Kidney (tissue), 14 donors: ENCODE measurements around the gene KANSL2. TPM values are rescaled to one million over a fixed set of nuclear protein-coding genes. Genes with fewer than 3 reads are reported as not detected.

Experiments used
- DNase-seq, 5 donors: peaks; one replicate each; pipeline ENCODE4 v3.0.0-alpha.2; 2013 to 2020
- FAIRE-seq: peaks from 2 replicates; lab custom pipeline; 2012; peaks lifted over from hg19 to GRCh38; lab: Jason Lieb, UNC
- H3K27ac ChIP-seq, 2 donors: one replicate each; pipeline ENCODE4 v1.7.0; 2013; ENCODE audit warnings: low read depth in 2 of 2, low read length in 2 of 2, inconsistent platforms in 1 of 2
- H3K27me3 ChIP-seq: one replicate; pipeline ENCODE4 v1.7.1; 2013; ENCODE audit warnings: low read length, inconsistent platforms; ENCODE audit not compliant: control insufficient read depth, insufficient read depth
- H3K36me3 ChIP-seq, 3 donors: one replicate each; pipeline versions ENCODE4 v1.7.0 to v1.7.1; 2013; ENCODE audit warnings: low read length in 3 of 3, control low read depth in 1 of 3, inconsistent platforms in 1 of 3; ENCODE audit not compliant: insufficient read depth in 3 of 3, control insufficient read depth in 2 of 3
- H3K4me1 ChIP-seq, 3 donors: one replicate each; pipeline versions ENCODE4 v1.7.0 to v1.7.1; 2013; ENCODE audit warnings: low read length in 3 of 3, inconsistent platforms in 1 of 3, low read depth in 1 of 3; ENCODE audit not compliant: control insufficient read depth in 2 of 3, insufficient read depth in 2 of 3
- H3K4me3 ChIP-seq, 3 donors: one replicate each; pipeline versions ENCODE4 v1.7.0 to v1.8.1; 2013; ENCODE audit warnings: low read length in 3 of 3, control low read depth in 1 of 3, inconsistent platforms in 1 of 3
- H3K9ac ChIP-seq, 3 donors: one replicate each; pipeline versions ENCODE4 v1.7.0 to v1.7.1; 2013; ENCODE audit warnings: low read length in 3 of 3, control low read depth in 1 of 3, inconsistent platforms in 1 of 3
- H3K9me3 ChIP-seq, 3 donors: one replicate each; pipeline versions ENCODE4 v1.7.0 to v1.7.1; 2013; ENCODE audit warnings: low read length in 3 of 3, control low read depth in 1 of 3, inconsistent platforms in 1 of 3; ENCODE audit not compliant: control insufficient read depth in 2 of 3, insufficient read depth in 1 of 3
- CTCF ChIP-seq: IDR thresholded peaks from 3 replicates; pipeline ENCODE4 v1.5.1; 2012; ENCODE audit warnings: mild to moderate bottlenecking, moderate library complexity, borderline replicate concordance; ENCODE audit not compliant: insufficient read depth; ENCODE audit errors: extremely low read depth
- intact Hi-C: fragments of 100-400 bp; cut with DNase I; formaldehyde crosslinking; loops from one replicate; pipeline ENCODE4 v1.11.1; 2022
- polyA plus RNA-seq: library from polyadenylated mRNA; stranded (reverse); fragments of 350-450 nt; fragmentation: Illumina TruSeq; extraction: RNeasy Lipid Tissue Mini Kit (QIAGEN cat#74804); gene quantifications from one replicate; pipeline ENCODE4 v1.2.3, GENCODE V29; 2014; ENCODE audit warnings: low read depth, low replicate concordance; ENCODE audit not compliant: insufficient read depth
- total RNA-seq: library from RNA; stranded (reverse); fragmentation: NEBNext Ultra II Directional; extraction: Animal tissue kit (Norgen Biotek cat#: 25700); gene quantifications from one replicate; pipeline ENCODE4 v1.2.1, GENCODE V29; 2021
- donor health status: control.
- donor health status: control.
- donor health status: control.
- donor health status: control.
- donor health status: control.
- donor health status: DM: yes; HTN: yes; CAD: no.
- donor health status: Normal renal cell carcinoma (clear cell type).

The KANSL2 gene
- total and polyA plus RNA-seq, 2 donors from 2014 or later, result 24.6 to 32.2 TPM

GRCh38 chr12:48686615-48687334 is 4.7 kb upstream of the KANSL2 start:
- FAIRE-seq, result no peak
- H3K4me3 ChIP-seq, result no peak overlapping the region
- H3K9me3 ChIP-seq, result no peaks in the 10 kb centered on the region
- intact Hi-C loops, result no loop called here
- no peaks in the 10 kb centered on the region for H3K27me3 ChIP-seq
- no peak overlapping the region for H3K27ac ChIP-seq
- H3K4me1 ChIP-seq, result peaks cover 0 to 12% (median 4%) of the 10 kb centered on the region in 3 donors
- no peak for TF ChIP-seq CTCF
- peaks cover 0 to 7% (median 0%) of the 10 kb centered on the region in 3 donors for H3K36me3 ChIP-seq
- no peak overlapping the region for H3K9ac ChIP-seq
- DNase-seq, result no peak

GRCh38 chr12:48686037-48686595 is 4.1 kb upstream of the KANSL2 start:
- H3K9ac ChIP-seq, result no peak overlapping the region
- H3K27ac ChIP-seq, result no peak overlapping the region
- H3K27me3 ChIP-seq, result no peaks in the 10 kb centered on the region
- H3K4me1 ChIP-seq, result peaks cover 0 to 5% (median 2%) of the 10 kb centered on the region in 3 donors
- H3K4me3 ChIP-seq, result no peak overlapping the region
- H3K9me3 ChIP-seq, result no peaks in the 10 kb centered on the region
- no peak for FAIRE-seq
- TF ChIP-seq CTCF, result no peak
- H3K36me3 ChIP-seq, result peaks cover 0 to 6% (median 0%) of the 10 kb centered on the region in 3 donors
- no peak for DNase-seq
- intact Hi-C loops, result no loop called here

- no peak overlapping the region for H3K27ac ChIP-seq
- H3K27me3 ChIP-seq, result no peaks in the 10 kb centered on the region
- no peak for TF ChIP-seq CTCF
- intact Hi-C loops, result no loop called here
- no peak for FAIRE-seq
- peaks cover 2 to 9% (median 2%) of the 10 kb centered on the region in 3 donors for H3K36me3 ChIP-seq
- H3K9ac ChIP-seq, result no peak overlapping the region
- no peak for DNase-seq
- H3K4me1 ChIP-seq, result peaks cover 0 to 17% (median 11%) of the 10 kb centered on the region in 3 donors
- H3K9me3 ChIP-seq, result no peaks in the 10 kb centered on the region
- H3K4me3 ChIP-seq, result no peak overlapping the region
Measured at GRCh38 chr12:48683534-48683933, 1.5 kb upstream of the KANSL2 start.
